Suppressor macrophage treated with lipopolysaccharide for 4 hours (primary cell): Measurements from ENCODE around the gene MCU.
"Not testable (repeated sequence)": the region's sequence is repeated elsewhere in the genome, so short reads cannot be mapped to it uniquely, and the experiment has no call there.

ENCODE experiments used
- DNase-seq: peaks from one replicate; pipeline ENCODE4 v3.0.0-alpha.2; 2020

MCU gene

GRCh38 chr10:72688208-72688651 lies 3.7 kb upstream of the MCU start:
- DNase-seq: peak; percentile 31

GRCh38 chr10:72689660-72690059 lies 2.3 kb upstream of the MCU start:
- no peak for DNase-seq

GRCh38 chr10:72690071-72690755 lies 1.7 kb upstream of the MCU start:
- peak; percentile 70 for DNase-seq

- DNase-seq: no peak
Measured at GRCh38 chr10:72691470-72691862, 477 bp upstream of the MCU start.

- peak; percentile 11 for DNase-seq
Measured at GRCh38 chr10:72692744-72692993, 726 bp downstream of the MCU start.

GRCh38 chr10:72692994-72693781 lies 1.2 kb downstream of the MCU start:
- peak; percentile 36 for DNase-seq

- peak; percentile 82 for DNase-seq
Measured at GRCh38 chr10:72694476-72695369, 2.8 kb downstream of the MCU start.

GRCh38 chr10:72695496-72695895 lies 3.6 kb downstream of the MCU start:
- no peak for DNase-seq

GRCh38 chr10:72697716-72698115 lies 5.8 kb downstream of the MCU start:
- DNase-seq: peak; percentile 63

GRCh38 chr10:72702465-72702864 lies 10.5 kb downstream of the MCU start:
- not testable (repeated sequence) for DNase-seq

- DNase-seq: peak; percentile 55
Measured at GRCh38 chr10:72702868-72703581, 11.1 kb downstream of the MCU start.

- no peak for DNase-seq
Measured at GRCh38 chr10:72704117-72704516, 12.2 kb downstream of the MCU start.

GRCh38 chr10:72709041-72709440 lies 17.1 kb downstream of the MCU start:
- no peak for DNase-seq

- no peak for DNase-seq
Measured at GRCh38 chr10:72712136-72712535, 20.2 kb downstream of the MCU start.

GRCh38 chr10:72719941-72720592 lies 28.1 kb downstream of the MCU start:
- no peak for DNase-seq

- no peak for DNase-seq
Measured at GRCh38 chr10:72720814-72721660, 29.1 kb downstream of the MCU start.

- DNase-seq: no peak
Measured at GRCh38 chr10:72727130-72727529, 35.2 kb downstream of the MCU start.

- DNase-seq: no peak
Measured at GRCh38 chr10:72728462-72728861, 36.5 kb downstream of the MCU start.

- no peak for DNase-seq
Measured at GRCh38 chr10:72729528-72729927, 37.6 kb downstream of the MCU start.

- no peak for DNase-seq
Measured at GRCh38 chr10:72730479-72730878, 38.5 kb downstream of the MCU start.

- DNase-seq: no peak
Measured at GRCh38 chr10:72731916-72732419, 40.0 kb downstream of the MCU start.
